ENCODE measurements around the gene OGFOD2.

GRCh38 chr12:122998316-122998715 lies 23.3 kb downstream of the OGFOD2 start:
- TF ChIP-seq CTCF (IDR thresholded peaks at IDR 0.05) (no peak), POLR2A (IDR thresholded peaks at IDR 0.05) (no peak), EP300 (IDR thresholded peaks at IDR 0.05) (no peak)
